ENCODE measurements around the gene FBXL7.

The FBXL7 gene

DNA sequence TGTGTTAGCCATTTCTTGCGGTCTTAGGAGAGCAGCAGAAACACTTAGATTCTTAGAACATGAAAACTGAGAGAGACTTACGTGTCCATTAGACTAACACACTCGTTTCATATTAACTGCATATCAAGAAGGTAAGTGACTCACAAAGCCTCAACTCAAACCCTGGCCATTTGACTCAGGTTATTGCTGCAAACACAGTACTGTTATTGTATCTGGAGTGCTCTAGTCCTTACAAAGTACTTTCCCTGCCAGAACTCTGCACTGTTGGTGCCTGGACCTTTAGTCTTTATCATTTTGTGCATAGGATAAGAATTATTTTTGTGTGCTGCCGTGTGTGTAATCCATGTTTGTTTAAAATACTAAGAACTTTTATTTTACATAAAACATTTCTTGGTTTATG is 155.7 kb downstream of the FBXL7 start:
- ChIA-PET POLR2A (ENCODE audit: low non-redundant PET) (no interaction called here), CTCF (no interaction called here)
- DNase-seq (ENCODE audit: low spot score): no peak
- no peak for TF ChIP-seq CTCF (conservative IDR thresholded peaks at IDR 0.05; ENCODE audit: low read depth)
- no peak overlapping the region for H3K27ac ChIP-seq

- DNase-seq (ENCODE audit: low spot score): no peak
- no peak for TF ChIP-seq CTCF (conservative IDR thresholded peaks at IDR 0.05; ENCODE audit: low read depth)
- ChIA-PET POLR2A (ENCODE audit: low non-redundant PET) (no interaction called here), CTCF (no interaction called here)
- H3K27ac ChIP-seq: no peak overlapping the region
Observed at GRCh38 chr5:15664961-15665360, 165.0 kb downstream of the FBXL7 start.

DNA sequence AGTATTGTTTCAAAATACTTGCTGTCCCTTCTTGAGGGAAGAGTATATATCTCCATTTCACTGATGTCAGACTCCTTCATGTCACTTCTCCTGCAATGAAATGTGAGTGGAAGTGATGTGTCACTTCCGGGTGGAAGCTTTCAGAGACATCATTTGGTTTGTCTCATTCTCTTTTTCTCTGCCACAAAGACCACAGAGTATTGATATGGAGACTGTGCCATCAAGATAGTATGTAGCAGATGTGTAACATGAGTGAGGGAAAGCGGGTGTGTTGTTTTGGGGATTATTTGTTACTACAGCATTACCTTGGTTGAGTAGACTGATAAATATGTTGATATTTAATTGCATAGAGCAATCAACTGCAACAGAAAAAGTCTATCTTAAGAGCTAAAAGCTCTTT is 169.8 kb downstream of the FBXL7 start:
- no peak for DNase-seq (ENCODE audit: low spot score)
- CTCF ChIA-PET: no interaction called here
- H3K27ac ChIP-seq: no peak overlapping the region
- POLR2A ChIA-PET (ENCODE audit: low non-redundant PET): no interaction called here
- no peak for TF ChIP-seq CTCF (conservative IDR thresholded peaks at IDR 0.05; ENCODE audit: low read depth)

GRCh38 chr5:15674716-15675115 is 174.7 kb downstream of the FBXL7 start:
- H3K27ac ChIP-seq: no peak overlapping the region
- no peak for TF ChIP-seq CTCF (conservative IDR thresholded peaks at IDR 0.05; ENCODE audit: low read depth)
- DNase-seq (ENCODE audit: low spot score): no peak
- ChIA-PET CTCF (interaction anchor here (0.6 kb wide), 1 partner anchor 13 kb away, joined by 3 read pairs; no protein-coding TSS in a partner anchor), POLR2A (ENCODE audit: low non-redundant PET) (no interaction called here)

GRCh38 chr5:15676591-15676990 is 176.6 kb downstream of the FBXL7 start:
- ChIA-PET CTCF (no interaction called here), POLR2A (ENCODE audit: low non-redundant PET) (no interaction called here)
- no peak for DNase-seq (ENCODE audit: low spot score)
- no peak for TF ChIP-seq CTCF (conservative IDR thresholded peaks at IDR 0.05; ENCODE audit: low read depth)
- no peak overlapping the region for H3K27ac ChIP-seq

DNA sequence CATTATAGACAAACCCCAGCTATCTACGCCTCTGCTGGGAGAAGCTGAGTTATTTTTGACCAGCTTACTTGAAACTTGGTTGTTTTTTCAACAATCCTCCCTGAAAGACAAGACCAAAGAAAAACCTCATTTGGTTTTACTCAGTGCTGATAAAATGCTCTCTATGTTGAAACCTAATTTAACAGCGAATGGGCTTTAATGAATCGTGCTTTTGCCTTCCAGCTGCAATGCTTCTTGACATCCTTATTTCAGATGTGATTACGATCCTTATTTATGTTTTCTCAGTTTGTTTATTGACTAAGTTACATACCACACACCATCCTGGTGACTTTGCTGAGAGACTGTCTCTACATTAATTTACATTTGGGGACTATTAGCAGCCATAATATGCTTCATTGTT is 179.2 kb downstream of the FBXL7 start:
- no peak for DNase-seq (ENCODE audit: low spot score)
- CTCF ChIA-PET: no interaction called here
- H3K27ac ChIP-seq: no peak overlapping the region
- POLR2A ChIA-PET (ENCODE audit: low non-redundant PET): no interaction called here
- TF ChIP-seq CTCF (conservative IDR thresholded peaks at IDR 0.05; ENCODE audit: low read depth): no peak

GRCh38 chr5:15680455-15680854 is 180.5 kb downstream of the FBXL7 start:
- no peak overlapping the region for H3K27ac ChIP-seq
- CTCF ChIA-PET: no interaction called here
- POLR2A ChIA-PET (ENCODE audit: low non-redundant PET): no interaction called here
- no peak for TF ChIP-seq CTCF (conservative IDR thresholded peaks at IDR 0.05; ENCODE audit: low read depth)
- DNase-seq (ENCODE audit: low spot score): no peak
